Upper lobe of left lung (tissue), 4 donors: ENCODE results near the gene RNF212B.
A peak's percentile ranks its signal among the peaks of the same experiment; 100 is the strongest.

Experiments
- EP300 ChIP-seq, 4 donors: sonication (generic); formaldehyde crosslinking; IDR thresholded peaks; one replicate each; pipeline ENCODE4 v1.5.1; 2017; ENCODE audit warnings: antibody characterized with exemption in 4 of 4, control low read depth in 2 of 4
- POLR2A ChIP-seq, 4 donors: fragments of 450-650 bp; IDR thresholded peaks; one replicate each; pipeline ENCODE4 v1.5.1; 2016 to 2017; ENCODE audit warnings: antibody characterized with exemption in 4 of 4, mild to moderate bottlenecking in 2 of 4
- POLR2AphosphoS5 ChIP-seq, 2 donors: sonication (generic); formaldehyde crosslinking; IDR thresholded peaks; one replicate each; pipeline ENCODE4 v1.5.1; 2017; ENCODE audit warnings: antibody characterized with exemption in 2 of 2
- TF ChIP-seq, protein P1 (sequence below), 6 experiments: fragments of 450-650 bp in 4 of 6; fragments of 200-600 bp in 2 of 6; sonication (generic) in 2 of 6; IDR thresholded peaks; one replicate each; pipeline ENCODE4 v1.5.1; 2016 to 2019; ENCODE audit warnings: antibody characterized with exemption in 6 of 6

DNA sequence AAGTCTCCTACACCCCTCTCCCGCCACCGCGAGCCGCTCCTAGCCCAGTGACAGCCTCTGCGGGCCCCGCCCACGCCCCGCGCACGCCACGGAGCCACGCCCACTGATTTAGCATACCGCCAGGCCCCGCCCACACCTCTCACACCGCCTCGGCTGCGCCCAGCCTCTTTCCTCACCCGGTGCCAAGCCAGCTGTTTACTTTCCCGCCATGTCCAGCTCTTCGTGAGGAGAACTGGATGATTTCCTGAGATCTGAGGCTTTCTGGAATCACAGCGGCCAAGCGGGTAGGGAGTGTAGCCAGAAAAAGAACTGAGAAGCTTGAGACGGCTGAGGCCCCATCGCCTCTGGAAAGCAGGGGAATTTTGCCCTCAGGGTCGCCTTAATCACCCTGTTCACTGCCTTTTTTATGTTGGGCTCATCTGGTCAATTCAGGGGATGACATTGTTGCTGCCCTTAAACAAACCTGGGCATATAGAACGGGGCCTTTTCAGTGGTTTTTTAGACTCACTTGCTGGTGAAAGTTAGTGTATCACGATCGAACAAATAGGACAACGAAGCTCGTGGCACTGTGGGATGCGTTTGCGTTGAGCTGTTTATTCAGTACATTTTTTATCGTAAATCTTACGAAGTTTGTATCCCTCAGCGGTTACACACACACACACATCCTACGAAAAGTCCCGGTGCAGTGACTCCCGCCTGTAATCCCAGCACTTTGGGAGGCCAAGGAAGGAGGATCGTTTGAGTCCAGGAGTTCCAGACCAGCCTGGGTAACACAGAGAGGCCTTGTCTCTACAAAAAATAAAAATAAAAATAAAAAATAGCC is at the start of gene RNF212B:
- TF ChIP-seq, protein P1, sequence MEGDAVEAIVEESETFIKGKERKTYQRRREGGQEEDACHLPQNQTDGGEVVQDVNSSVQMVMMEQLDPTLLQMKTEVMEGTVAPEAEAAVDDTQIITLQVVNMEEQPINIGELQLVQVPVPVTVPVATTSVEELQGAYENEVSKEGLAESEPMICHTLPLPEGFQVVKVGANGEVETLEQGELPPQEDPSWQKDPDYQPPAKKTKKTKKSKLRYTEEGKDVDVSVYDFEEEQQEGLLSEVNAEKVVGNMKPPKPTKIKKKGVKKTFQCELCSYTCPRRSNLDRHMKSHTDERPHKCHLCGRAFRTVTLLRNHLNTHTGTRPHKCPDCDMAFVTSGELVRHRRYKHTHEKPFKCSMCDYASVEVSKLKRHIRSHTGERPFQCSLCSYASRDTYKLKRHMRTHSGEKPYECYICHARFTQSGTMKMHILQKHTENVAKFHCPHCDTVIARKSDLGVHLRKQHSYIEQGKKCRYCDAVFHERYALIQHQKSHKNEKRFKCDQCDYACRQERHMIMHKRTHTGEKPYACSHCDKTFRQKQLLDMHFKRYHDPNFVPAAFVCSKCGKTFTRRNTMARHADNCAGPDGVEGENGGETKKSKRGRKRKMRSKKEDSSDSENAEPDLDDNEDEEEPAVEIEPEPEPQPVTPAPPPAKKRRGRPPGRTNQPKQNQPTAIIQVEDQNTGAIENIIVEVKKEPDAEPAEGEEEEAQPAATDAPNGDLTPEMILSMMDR (IDR thresholded peaks at IDR 0.05), result no peak
- TF ChIP-seq POLR2A (IDR thresholded peaks at IDR 0.05), result no peak
- TF ChIP-seq POLR2AphosphoS5 (IDR thresholded peaks at IDR 0.05), result peak in 1 of 2 donors; percentile 43
- no peak for TF ChIP-seq EP300 (IDR thresholded peaks at IDR 0.05)
